ENCODE measurements around the gene MTARC1. TPM values are rescaled to one million over a fixed set of nuclear protein-coding genes. Genes with fewer than 3 reads are reported as not detected.

Gene MTARC1
- total and polyA plus RNA-seq, 2 donors (not counting 1 experiment from before 2014, with no cell fraction given), result 0.49 to 2.9 TPM

DNA sequence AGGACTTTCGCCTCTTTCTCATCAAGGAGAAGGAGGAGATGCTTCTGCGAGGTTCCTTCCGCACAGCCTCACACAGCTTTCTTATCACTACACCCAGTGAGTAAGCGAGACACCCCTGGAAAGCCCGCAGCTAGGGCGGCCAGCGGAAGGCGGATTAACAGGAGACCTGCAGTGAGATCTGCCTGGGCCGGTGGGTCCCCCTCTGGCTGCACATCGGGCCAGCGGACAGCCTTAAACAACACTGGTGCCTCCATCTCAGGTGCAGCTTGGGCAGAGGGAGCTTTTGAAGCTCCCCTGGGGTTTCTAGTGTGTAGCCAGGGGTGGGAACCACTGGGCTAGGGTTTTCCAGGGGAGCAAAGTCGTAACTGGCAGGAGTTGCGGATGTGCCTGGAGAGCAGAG, 17.5 kb upstream of the MTARC1 start:
- Mint-ChIP-seq H3K27ac (peak overlapping the region; percentile 60), H3K4me3 (no peak overlapping the region), H3K27me3 (no peaks in the 10 kb centered on the region), H3K4me1 (peaks cover 37% of the 10 kb centered on the region), H3K9me3 (ENCODE audit: insufficient read depth) (no peaks in the 10 kb centered on the region)
- Histone ChIP-seq H3K9me3 (ENCODE audit: control extremely low read depth in 1 of 3, control insufficient read depth in 2 of 3, insufficient read depth in 1 of 3, low read length in 2 of 3) (no peaks in the 10 kb centered on the region), H2AFZ (ENCODE audit: insufficient read depth, low read depth, low read length, poor library complexity, severe bottlenecking) (no peak overlapping the region), H3K4me1 (ENCODE audit: control insufficient read depth in 2 of 2, insufficient read depth in 2 of 2, low read length in 2 of 2) (peaks cover 21% of the 10 kb centered on the region in 2 donors), H3K36me3 (replicated peaks in 1 of 2; ENCODE audit: control extremely low read depth in 1 of 2, control insufficient read depth in 1 of 2, extremely low read depth in 1 of 2, insufficient read depth in 2 of 2, low read length in 1 of 2) (no peaks in the 10 kb centered on the region), H3K4me2 (replicated peaks; ENCODE audit: low read depth, low read length, poor library complexity, severe bottlenecking) (peak overlapping the region; percentile 9), H3K79me2 (ENCODE audit: control insufficient read depth, insufficient read depth, low read length) (no peaks in the 10 kb centered on the region), H4K20me1 (ENCODE audit: control insufficient read depth, insufficient read depth, low read length, poor library complexity, severe bottlenecking) (no peaks in the 10 kb centered on the region), H3K4me3 (ENCODE audit: control extremely low read depth in 1 of 5, extremely low read depth in 1 of 5, insufficient read depth in 1 of 5, low read depth in 2 of 5, low read length in 4 of 5) (no peak overlapping the region), H3K9ac (ENCODE audit: low read length) (no peak overlapping the region), H3K27ac (ENCODE audit: low read length in 2 of 2) (peak overlapping the region; percentile 99 to 100), H3K27me3 (replicated peaks in 1 of 4; ENCODE audit: control extremely low read depth in 1 of 4, control insufficient read depth in 3 of 4, insufficient read depth in 4 of 4, low read length in 3 of 4) (no peaks in the 10 kb centered on the region)
- ATAC-seq (ENCODE audit: low read depth), result no peak
- WGBS (ENCODE audit: insufficient coverage), result 94% methylated on average over 13 of the region's 13 CpGs
- DNase-seq, result no peak
- ChIA-PET POLR2A (interaction anchor here (1.1 to 2.1 kb wide), 2 partner anchors 21 kb away, joined by 3 to 9 read pairs; partner anchors contain the start of gene MTARC2), CTCF (interaction anchor here (6.0 kb wide), 1 partner anchor 36 kb away, joined by 29 read pairs; no protein-coding TSS in a partner anchor)
- no peak for TF ChIP-seq EZH2 (IDR thresholded peaks at IDR 0.05; ENCODE audit: borderline replicate concordance, insufficient read depth, low read depth, low read length, poor library complexity, severe bottlenecking)
- TF ChIP-seq, protein P1, sequence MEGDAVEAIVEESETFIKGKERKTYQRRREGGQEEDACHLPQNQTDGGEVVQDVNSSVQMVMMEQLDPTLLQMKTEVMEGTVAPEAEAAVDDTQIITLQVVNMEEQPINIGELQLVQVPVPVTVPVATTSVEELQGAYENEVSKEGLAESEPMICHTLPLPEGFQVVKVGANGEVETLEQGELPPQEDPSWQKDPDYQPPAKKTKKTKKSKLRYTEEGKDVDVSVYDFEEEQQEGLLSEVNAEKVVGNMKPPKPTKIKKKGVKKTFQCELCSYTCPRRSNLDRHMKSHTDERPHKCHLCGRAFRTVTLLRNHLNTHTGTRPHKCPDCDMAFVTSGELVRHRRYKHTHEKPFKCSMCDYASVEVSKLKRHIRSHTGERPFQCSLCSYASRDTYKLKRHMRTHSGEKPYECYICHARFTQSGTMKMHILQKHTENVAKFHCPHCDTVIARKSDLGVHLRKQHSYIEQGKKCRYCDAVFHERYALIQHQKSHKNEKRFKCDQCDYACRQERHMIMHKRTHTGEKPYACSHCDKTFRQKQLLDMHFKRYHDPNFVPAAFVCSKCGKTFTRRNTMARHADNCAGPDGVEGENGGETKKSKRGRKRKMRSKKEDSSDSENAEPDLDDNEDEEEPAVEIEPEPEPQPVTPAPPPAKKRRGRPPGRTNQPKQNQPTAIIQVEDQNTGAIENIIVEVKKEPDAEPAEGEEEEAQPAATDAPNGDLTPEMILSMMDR (IDR thresholded peaks at IDR 0.05), result no peak
- intact Hi-C loops (cut with micrococcal nuclease), result no loop called here

DNA sequence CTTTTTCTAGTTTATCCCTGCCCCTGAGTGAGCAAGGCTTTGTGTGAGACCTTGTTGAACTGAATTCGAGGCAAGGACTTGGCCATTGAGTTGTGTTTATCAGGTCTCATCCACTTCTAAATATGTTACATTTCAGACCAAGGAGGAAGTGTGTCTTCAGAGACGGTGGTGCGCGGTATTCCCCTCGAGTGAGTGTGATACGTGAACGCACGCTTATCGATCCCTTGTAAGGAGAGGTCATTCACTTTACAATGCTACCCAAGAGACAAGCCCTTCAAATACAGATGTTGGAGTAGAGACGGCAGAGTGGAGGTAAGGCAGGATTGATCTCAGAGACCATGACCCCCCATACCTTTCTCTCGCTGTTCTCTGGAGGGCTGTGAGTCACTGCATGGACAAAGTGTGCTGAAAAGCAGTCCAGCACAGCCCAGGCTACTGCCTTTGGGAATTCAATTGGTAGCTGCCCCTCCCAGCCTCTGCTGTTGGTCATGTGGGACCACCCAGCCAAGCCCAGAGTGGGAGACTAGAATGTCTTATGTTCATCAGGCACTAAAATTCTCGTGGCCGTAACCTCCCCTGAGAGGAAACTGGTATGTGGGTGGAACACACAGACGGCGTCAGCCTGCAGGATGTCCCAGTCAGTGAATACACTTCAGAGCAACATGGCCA, 16.3 kb upstream of the MTARC1 start:
- Histone ChIP-seq H3K4me3 (ENCODE audit: control extremely low read depth in 1 of 5, extremely low read depth in 1 of 5, insufficient read depth in 1 of 5, low read depth in 2 of 5, low read length in 4 of 5) (peak overlapping the region in 4 of 5 experiments; percentile 43 to 78 (median 55)), H2AFZ (ENCODE audit: insufficient read depth, low read depth, low read length, poor library complexity, severe bottlenecking) (peak overlapping the region; percentile 77), H3K4me1 (ENCODE audit: control insufficient read depth in 2 of 2, insufficient read depth in 2 of 2, low read length in 2 of 2) (peaks cover 21% of the 10 kb centered on the region in 2 donors), H3K27ac (ENCODE audit: low read length in 2 of 2) (peak overlapping the region; percentile 99 to 100), H3K27me3 (replicated peaks in 1 of 4; ENCODE audit: control extremely low read depth in 1 of 4, control insufficient read depth in 3 of 4, insufficient read depth in 4 of 4, low read length in 3 of 4) (no peaks in the 10 kb centered on the region), H3K4me2 (replicated peaks; ENCODE audit: low read depth, low read length, poor library complexity, severe bottlenecking) (peak overlapping the region; percentile 92), H3K9ac (ENCODE audit: low read length) (peak overlapping the region; percentile 84), H3K79me2 (ENCODE audit: control insufficient read depth, insufficient read depth, low read length) (no peaks in the 10 kb centered on the region), H3K9me3 (ENCODE audit: control extremely low read depth in 1 of 3, control insufficient read depth in 2 of 3, insufficient read depth in 1 of 3, low read length in 2 of 3) (no peaks in the 10 kb centered on the region), H4K20me1 (ENCODE audit: control insufficient read depth, insufficient read depth, low read length, poor library complexity, severe bottlenecking) (no peaks in the 10 kb centered on the region), H3K36me3 (replicated peaks in 1 of 2; ENCODE audit: control extremely low read depth in 1 of 2, control insufficient read depth in 1 of 2, extremely low read depth in 1 of 2, insufficient read depth in 2 of 2, low read length in 1 of 2) (no peaks in the 10 kb centered on the region)
- no peak for TF ChIP-seq EZH2 (IDR thresholded peaks at IDR 0.05; ENCODE audit: borderline replicate concordance, insufficient read depth, low read depth, low read length, poor library complexity, severe bottlenecking)
- TF ChIP-seq, protein P1 (IDR thresholded peaks at IDR 0.05), result no peak
- Mint-ChIP-seq H3K27me3 (no peaks in the 10 kb centered on the region), H3K27ac (peak overlapping the region; percentile 99), H3K4me1 (peaks cover 42% of the 10 kb centered on the region), H3K4me3 (peak overlapping the region; percentile 89), H3K9me3 (ENCODE audit: insufficient read depth) (no peaks in the 10 kb centered on the region)
- DNase-seq (peak; percentile 80), ATAC-seq (ENCODE audit: low read depth) (peak; percentile 87)
- POLR2A ChIA-PET, result interaction anchor here (2.1 kb wide), 1 partner anchor 22 kb away, joined by 9 read pairs; the partner anchor contains the start of gene MTARC2
- WGBS (ENCODE audit: insufficient coverage), result 51% methylated on average over 3 of the region's 15 CpGs
- intact Hi-C loops (cut with micrococcal nuclease), result loop anchor here (1.0 to 10.0 kb wide), 3 partner anchors 22 to 656 kb away; partner anchors contain the start of genes MTARC2 and RAB3GAP2
- CTCF ChIA-PET, result interaction anchor here (6.0 kb wide), 1 partner anchor 37 kb away, joined by 29 read pairs; no protein-coding TSS in a partner anchor

Data from B cell (primary cell).